Measurements from ENCODE around the gene FSTL3. TPM values are rescaled to one million over a fixed set of nuclear protein-coding genes. Genes with fewer than 3 reads are reported as not detected.

The FSTL3 gene
- total and polyA plus RNA-seq, 5 experiments from 2014 or later, result 2.4 to 4.2 (median 3.0) TPM

GRCh38 chr19:710767-711166 lies 34.6 kb downstream of the FSTL3 start:
- H3K4me3 Mint-ChIP-seq, result peak overlapping the region in 1 of 10 donors; percentile 32
- no peak overlapping the region for H3K27ac Mint-ChIP-seq
- peaks cover 2 to 6% (median 6%) of the 10 kb centered on the region in 3 donors for H3K36me3 Mint-ChIP-seq
- POLR2A ChIA-PET, result no interaction called here
- peaks cover 0 to 10% (median 5%) of the 10 kb centered on the region in 9 donors for H3K9me3 Mint-ChIP-seq
- ATAC-seq, result no peak
- H3K27me3 Mint-ChIP-seq, result peaks cover 8 to 45% (median 15%) of the 10 kb centered on the region in 5 donors
- DNase-seq, result no peak
- H3K4me1 Mint-ChIP-seq, result peaks cover 0 to 7% (median 1%) of the 10 kb centered on the region in 4 donors

- no peak for ATAC-seq
- Mint-ChIP-seq H3K36me3 (peaks cover 2 to 7% (median 7%) of the 10 kb centered on the region in 3 donors), H3K9me3 (peaks cover 0 to 11% (median 5%) of the 10 kb centered on the region in 9 donors), H3K27ac (no peak overlapping the region), H3K27me3 (peaks cover 8 to 46% (median 15%) of the 10 kb centered on the region in 5 donors), H3K4me1 (peaks cover 0 to 7% (median 1%) of the 10 kb centered on the region in 4 donors), H3K4me3 (peak overlapping the region in 3 of 10 donors; percentile 33 to 55 (median 45))
- no peak for DNase-seq
- POLR2A ChIA-PET, result no interaction called here
Observed at GRCh38 chr19:711254-711653, 35.1 kb downstream of the FSTL3 start.

- H3K36me3 Mint-ChIP-seq, result peaks cover 2 to 9% (median 7%) of the 10 kb centered on the region in 3 donors
- H3K4me1 Mint-ChIP-seq, result peaks cover 0 to 2% (median 0%) of the 10 kb centered on the region in 4 donors
- DNase-seq (no peak), ATAC-seq (no peak)
- peaks cover 7 to 46% (median 15%) of the 10 kb centered on the region in 5 donors for H3K27me3 Mint-ChIP-seq
- H3K9me3 Mint-ChIP-seq, result peaks cover 0 to 10% (median 5%) of the 10 kb centered on the region in 9 donors
- H3K4me3 Mint-ChIP-seq, result no peak overlapping the region
- POLR2A ChIA-PET, result no interaction called here
- no peak overlapping the region for H3K27ac Mint-ChIP-seq
Observed at GRCh38 chr19:715347-715746, 39.2 kb downstream of the FSTL3 start.

- DNase-seq (no peak), ATAC-seq (no peak)
- Mint-ChIP-seq H3K36me3 (peaks cover 2 to 9% (median 7%) of the 10 kb centered on the region in 3 donors), H3K27ac (no peak overlapping the region), H3K27me3 (peaks cover 1 to 39% (median 15%) of the 10 kb centered on the region in 5 donors), H3K4me3 (no peak overlapping the region), H3K4me1 (peaks cover 0 to 3% (median 0%) of the 10 kb centered on the region in 4 donors), H3K9me3 (peaks cover 0 to 10% (median 5%) of the 10 kb centered on the region in 9 donors)
- POLR2A ChIA-PET, result no interaction called here
Observed at GRCh38 chr19:718251-718951, 42.2 kb downstream of the FSTL3 start.

GRCh38 chr19:718991-719512 lies 42.9 kb downstream of the FSTL3 start:
- H3K4me1 Mint-ChIP-seq, result peaks cover 0 to 3% (median 0%) of the 10 kb centered on the region in 4 donors
- ATAC-seq, result no peak
- DNase-seq, result no peak
- H3K4me3 Mint-ChIP-seq, result no peak overlapping the region
- H3K36me3 Mint-ChIP-seq, result peaks cover 2 to 9% (median 7%) of the 10 kb centered on the region in 3 donors
- H3K27me3 Mint-ChIP-seq, result peaks cover 1 to 45% (median 15%) of the 10 kb centered on the region in 5 donors
- H3K9me3 Mint-ChIP-seq, result peaks cover 0 to 10% (median 5%) of the 10 kb centered on the region in 9 donors
- no peak overlapping the region for H3K27ac Mint-ChIP-seq
- POLR2A ChIA-PET, result no interaction called here

GRCh38 chr19:719636-720344 lies 43.6 kb downstream of the FSTL3 start:
- H3K9me3 Mint-ChIP-seq, result peaks cover 0 to 10% (median 5%) of the 10 kb centered on the region in 9 donors
- peaks cover 0 to 3% (median 0%) of the 10 kb centered on the region in 4 donors for H3K4me1 Mint-ChIP-seq
- H3K36me3 Mint-ChIP-seq, result peaks cover 2 to 9% (median 7%) of the 10 kb centered on the region in 3 donors
- peak in 1 of 2 donors; percentile 42 for ATAC-seq
- peak in 1 of 10 donors; percentile 7 for DNase-seq
- H3K4me3 Mint-ChIP-seq, result no peak overlapping the region
- POLR2A ChIA-PET, result no interaction called here
- H3K27ac Mint-ChIP-seq, result no peak overlapping the region
- H3K27me3 Mint-ChIP-seq, result peaks cover 1 to 45% (median 15%) of the 10 kb centered on the region in 5 donors

GRCh38 chr19:720345-721160 lies 44.4 kb downstream of the FSTL3 start:
- POLR2A ChIA-PET, result no interaction called here

GRCh38 chr19:722553-723101 lies 46.4 kb downstream of the FSTL3 start:
- DNase-seq (no peak), ATAC-seq (no peak)
- no peak overlapping the region for H3K4me3 Mint-ChIP-seq
- H3K36me3 Mint-ChIP-seq, result peaks cover 0 to 2% (median 2%) of the 10 kb centered on the region in 3 donors
- peaks cover 1 to 46% (median 8%) of the 10 kb centered on the region in 5 donors for H3K27me3 Mint-ChIP-seq
- no peaks in the 10 kb centered on the region for H3K9me3 Mint-ChIP-seq
- POLR2A ChIA-PET, result no interaction called here
- H3K4me1 Mint-ChIP-seq, result peaks cover 0 to 3% (median 0%) of the 10 kb centered on the region in 4 donors
- H3K27ac Mint-ChIP-seq, result no peak overlapping the region

More at GRCh38 chr19:720345-721160, 44.4 kb downstream of the FSTL3 start:
- no peak overlapping the region for H3K4me3 Mint-ChIP-seq
- ATAC-seq, result no peak
- peaks cover 0 to 4% (median 2%) of the 10 kb centered on the region in 9 donors for H3K9me3 Mint-ChIP-seq
- no peak for DNase-seq
- peaks cover 2 to 5% (median 3%) of the 10 kb centered on the region in 3 donors for H3K36me3 Mint-ChIP-seq
- H3K27me3 Mint-ChIP-seq, result peaks cover 1 to 43% (median 11%) of the 10 kb centered on the region in 5 donors
- H3K27ac Mint-ChIP-seq, result no peak overlapping the region
- H3K4me1 Mint-ChIP-seq, result peaks cover 0 to 3% (median 0%) of the 10 kb centered on the region in 4 donors

GRCh38 chr19:723247-723646 lies 47.1 kb downstream of the FSTL3 start:
- peaks cover 0 to 3% (median 0%) of the 10 kb centered on the region in 4 donors for H3K4me1 Mint-ChIP-seq
- ATAC-seq (no peak), DNase-seq (no peak)
- H3K27me3 Mint-ChIP-seq, result peaks cover 1 to 42% (median 3%) of the 10 kb centered on the region in 5 donors
- no peak overlapping the region for H3K27ac Mint-ChIP-seq
- H3K36me3 Mint-ChIP-seq, result no peaks in the 10 kb centered on the region
- H3K4me3 Mint-ChIP-seq, result no peak overlapping the region
- no peaks in the 10 kb centered on the region for H3K9me3 Mint-ChIP-seq
- POLR2A ChIA-PET, result no interaction called here

GRCh38 chr19:723714-724113 lies 47.5 kb downstream of the FSTL3 start:
- no peaks in the 10 kb centered on the region for H3K36me3 Mint-ChIP-seq
- H3K4me3 Mint-ChIP-seq, result no peak overlapping the region
- DNase-seq, result no peak
- H3K4me1 Mint-ChIP-seq, result peaks cover 0 to 3% (median 0%) of the 10 kb centered on the region in 4 donors
- H3K27ac Mint-ChIP-seq, result no peak overlapping the region
- no peaks in the 10 kb centered on the region for H3K9me3 Mint-ChIP-seq
- POLR2A ChIA-PET, result no interaction called here
- ATAC-seq, result no peak
- peaks cover 0 to 37% (median 3%) of the 10 kb centered on the region in 5 donors for H3K27me3 Mint-ChIP-seq

GRCh38 chr19:725461-726089 lies 49.4 kb downstream of the FSTL3 start:
- peaks cover 0 to 35% (median 3%) of the 10 kb centered on the region in 5 donors for H3K27me3 Mint-ChIP-seq
- H3K4me3 Mint-ChIP-seq, result no peak overlapping the region
- H3K4me1 Mint-ChIP-seq, result peaks cover 0 to 3% (median 0%) of the 10 kb centered on the region in 4 donors
- DNase-seq (no peak), ATAC-seq (no peak)
- H3K36me3 Mint-ChIP-seq, result no peaks in the 10 kb centered on the region
- no peaks in the 10 kb centered on the region for H3K9me3 Mint-ChIP-seq
- POLR2A ChIA-PET, result interaction anchor here (0.5 kb wide), 1 partner anchor 52 kb away, joined by 7 read pairs; no protein-coding TSS in a partner anchor
- peak overlapping the region in 1 of 10 donors; percentile 18 for H3K27ac Mint-ChIP-seq

Measured in naive thymus-derived CD8-positive, alpha-beta T cell (primary cell).